GM19239 (cell line): ENCODE data around the gene TBL3.

Experiments used
- DNase-seq: peaks from one replicate; pipeline ENCODE4 v3.0.0; 2011; ENCODE audit warnings: low spot score; ENCODE audit not compliant: insufficient read length
- FAIRE-seq: peaks from 2 replicates; lab custom pipeline; 2011; peaks lifted over from hg19 to GRCh38; lab: Jason Lieb, UNC

Gene TBL3

GRCh38 chr16:2028620-2029220 is 56.9 kb downstream of the TBL3 start:
- no peak for DNase-seq
- no peak for FAIRE-seq

GRCh38 chr16:2029350-2029749 is 57.5 kb downstream of the TBL3 start:
- no peak for DNase-seq
- FAIRE-seq = no peak

GRCh38 chr16:2030036-2030435 is 58.2 kb downstream of the TBL3 start:
- FAIRE-seq = no peak
- DNase-seq = no peak

- no peak for DNase-seq
- FAIRE-seq = no peak
These were observed 59.3 kb downstream of the TBL3 start for GRCh38 chr16:2031081-2031577.
